GM23338 (cell line): ENCODE results near the gene RGS7. TPM values are rescaled to one million over a fixed set of nuclear protein-coding genes. Genes with fewer than 3 reads are reported as not detected.

Experiments used
- ATAC-seq: fragments of 200-7000 bp; cut with Tn5 transposase; 3 replicates; pipeline ENCODE4 v1.9.1; 2020
- DNase-seq: peaks from one replicate; pipeline ENCODE4 v3.0.0-alpha.2; 2015; ENCODE audit warnings: low spot score
- H2AFZ ChIP-seq: fragments of 200-600 bp; sonication (generic); 2 replicates; pipeline ENCODE4 v1.8.0; 2016; ENCODE audit warnings: antibody characterized with exemption, mild to moderate bottlenecking, moderate library complexity
- H3F3A ChIP-seq: fragments of 200-600 bp; sonication (generic); replicated peaks from 2 replicates; pipeline ENCODE4 v1.8.0; 2017; ENCODE audit warnings: antibody characterized with exemption, mixed run types, low read depth
- H3K27ac ChIP-seq: fragments of 200-600 bp; sonication (generic); 2 replicates; pipeline ENCODE4 v1.6.1; 2016; ENCODE audit warnings: low read depth
- H3K27me3 ChIP-seq: fragments of 200-600 bp; sonication (generic); 2 replicates; pipeline ENCODE4 v1.8.0; 2016; ENCODE audit warnings: mild to moderate bottlenecking, mixed run types, moderate library complexity; ENCODE audit not compliant: insufficient read depth
- H3K36me3 ChIP-seq: fragments of 200-600 bp; sonication (generic); 2 replicates; pipeline ENCODE4 v1.8.0; 2016; ENCODE audit warnings: mild to moderate bottlenecking; ENCODE audit not compliant: insufficient read depth
- H3K4me1 ChIP-seq: fragments of 200-600 bp; sonication (generic); 2 replicates; pipeline ENCODE4 v1.8.0; 2016; ENCODE audit warnings: mild to moderate bottlenecking, moderate library complexity; ENCODE audit not compliant: insufficient read depth
- H3K4me2 ChIP-seq: fragments of 200-600 bp; sonication (generic); 2 replicates; pipeline ENCODE4 v1.7.1; 2017; ENCODE audit warnings: mixed run types
- H3K4me3 ChIP-seq: fragments of 200-600 bp; sonication (generic); 2 replicates; pipeline ENCODE4 v1.6.1; 2016; ENCODE audit warnings: mixed run types
- H3K79me2 ChIP-seq: fragments of 200-600 bp; sonication (generic); replicated peaks from 2 replicates; pipeline ENCODE4 v1.8.0; 2017; ENCODE audit warnings: mild to moderate bottlenecking; ENCODE audit not compliant: insufficient read depth
- H3K9me2 ChIP-seq: fragments of 200-600 bp; sonication (generic); 2 replicates; pipeline ENCODE4 v1.8.0; 2017; ENCODE audit not compliant: insufficient read depth
- H4K20me1 ChIP-seq: fragments of 200-600 bp; sonication (generic); replicated peaks from 2 replicates; pipeline ENCODE4 v1.8.0; 2017; ENCODE audit warnings: mild to moderate bottlenecking; ENCODE audit not compliant: insufficient read depth
- H3K27ac Mint-ChIP-seq: 2 replicates; pipeline ENCODE4 v1.8.0; 2020; ENCODE audit warnings: inconsistent platforms, mild to moderate bottlenecking, moderate library complexity, mixed read lengths
- H3K27me3 Mint-ChIP-seq: 3 replicates; pipeline ENCODE4 v1.8.0; 2022; ENCODE audit warnings: low read depth, mild to moderate bottlenecking, moderate library complexity, mixed read lengths, inconsistent platforms; ENCODE audit not compliant: insufficient read depth, poor library complexity
- H3K36me3 Mint-ChIP-seq: 3 replicates; pipeline ENCODE4 v1.8.0; 2021; ENCODE audit warnings: low read depth, mild to moderate bottlenecking, inconsistent platforms, moderate library complexity, mixed read lengths
- H3K4me1 Mint-ChIP-seq: 3 replicates; pipeline ENCODE4 v1.8.0; 2020; ENCODE audit warnings: mild to moderate bottlenecking, inconsistent platforms, mixed read lengths
- H3K4me3 Mint-ChIP-seq: 3 replicates; pipeline ENCODE4 v1.8.0; 2021; ENCODE audit warnings: moderate library complexity, mild to moderate bottlenecking, inconsistent platforms, mixed read lengths
- H3K9me3 Mint-ChIP-seq: 3 replicates; pipeline ENCODE4 v1.8.0; 2020; ENCODE audit warnings: moderate library complexity, mild to moderate bottlenecking, inconsistent platforms, mixed read lengths
- CTCF ChIP-seq, 2 experiments: fragments of 200-600 bp in 1 of 2; sonication (generic) in 1 of 2; conservative IDR thresholded peaks; 2 replicates each; pipeline versions ENCODE4 v1.5.1 to v1.6.1; 2016 to 2017; ENCODE audit warnings: antibody characterized with exemption in 2 of 2, low read depth in 2 of 2, mild to moderate bottlenecking in 2 of 2, moderate library complexity in 1 of 2
- EZH2phosphoT487 ChIP-seq: fragments of 200-600 bp; sonication (generic); IDR thresholded peaks from one replicate; pipeline ENCODE4 v1.8.1; 2018; ENCODE audit warnings: antibody characterized with exemption; ENCODE audit not compliant: unreplicated experiment
- ZNF462 ChIP-seq: fragments of 250-450 bp; sonication (Bioruptor Pico); IDR thresholded peaks from 2 replicates; pipeline ENCODE4 v1.5.0; 2020; ENCODE audit warnings: mild to moderate bottlenecking, moderate library complexity
- polyA plus RNA-seq: library from polyadenylated mRNA; unstranded; fragments of >200 nt; fragmentation: Nextera tagmentation; extraction: Ambion mirVana; gene quantifications from 2 replicates; pipeline ENCODE4 v1.2.1, GENCODE V29; 2016
- total RNA-seq: library from RNA; depleted of rRNA; stranded (reverse); fragments of >200 nt; shearing (Covaris generic); gene quantifications from 2 replicates; pipeline ENCODE4 v1.2.3, GENCODE V29; 2014

Gene RGS7
- total and polyA plus RNA-seq, 2 experiments from 2014 or later, result 2.0 to 2.2 TPM

- H3F3A ChIP-seq, result no peaks in the 10 kb centered on the region
- H3K4me3 Mint-ChIP-seq, result no peak overlapping the region
- no peak for DNase-seq
- H3K27ac ChIP-seq, result no peak overlapping the region
- no peak overlapping the region for H3K27ac Mint-ChIP-seq
- no peaks in the 10 kb centered on the region for H4K20me1 ChIP-seq
- ATAC-seq, result no peak
- no peaks in the 10 kb centered on the region for H3K36me3 Mint-ChIP-seq
- peaks cover 5% of the 10 kb centered on the region for H3K27me3 Mint-ChIP-seq
- H3K4me3 ChIP-seq, result no peak overlapping the region
- H3K36me3 ChIP-seq, result no peaks in the 10 kb centered on the region
- H3K4me1 Mint-ChIP-seq, result peaks cover 24% of the 10 kb centered on the region
- no peak overlapping the region for H2AFZ ChIP-seq
- TF ChIP-seq ZNF462 (CRISPR knock-in tag), result no peak
- no peaks in the 10 kb centered on the region for H3K27me3 ChIP-seq
- no peaks in the 10 kb centered on the region for H3K9me2 ChIP-seq
- no peaks in the 10 kb centered on the region for H3K79me2 ChIP-seq
- H3K4me2 ChIP-seq, result no peak overlapping the region
- H3K4me1 ChIP-seq, result peaks cover 19% of the 10 kb centered on the region; the same call in 1 of the 2 replicates
- H3K9me3 Mint-ChIP-seq, result no peaks in the 10 kb centered on the region
These were observed 255.4 kb downstream of the RGS7 start for GRCh38 chr1:241101622-241102021.

DNA sequence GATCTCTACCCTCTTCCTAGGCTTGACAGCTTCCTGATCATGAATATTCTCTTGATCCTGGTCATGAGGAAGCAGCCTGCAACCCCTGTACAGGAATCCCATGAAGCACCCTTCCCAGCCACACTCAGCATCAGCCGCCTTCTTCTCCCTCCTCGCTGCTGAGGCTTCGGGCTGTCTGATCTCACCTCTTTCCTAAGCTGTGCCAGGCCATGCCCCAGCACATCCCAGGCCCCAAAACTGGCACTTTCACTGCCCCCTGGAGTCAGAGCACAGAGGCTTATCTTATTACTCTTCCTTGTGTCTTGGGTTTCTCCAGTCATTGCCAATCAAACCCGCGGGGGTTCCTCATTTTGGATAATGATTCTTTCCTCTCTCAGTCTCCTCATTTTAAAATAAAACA is 259.5 kb downstream of the RGS7 start:
- H3K4me1 Mint-ChIP-seq, result peaks cover 20% of the 10 kb centered on the region
- H3K9me2 ChIP-seq, result no peaks in the 10 kb centered on the region
- H3K36me3 ChIP-seq, result no peaks in the 10 kb centered on the region
- H3K4me2 ChIP-seq, result no peak overlapping the region
- no peaks in the 10 kb centered on the region for H4K20me1 ChIP-seq
- ATAC-seq, result peak; percentile 59
- DNase-seq, result no peak
- H3K4me3 Mint-ChIP-seq, result no peak overlapping the region
- no peaks in the 10 kb centered on the region for H3F3A ChIP-seq
- no peak overlapping the region for H3K4me3 ChIP-seq
- no peaks in the 10 kb centered on the region for H3K36me3 Mint-ChIP-seq
- no peak overlapping the region for H3K27ac ChIP-seq
- H3K27ac Mint-ChIP-seq, result no peak overlapping the region
- no peak overlapping the region for H2AFZ ChIP-seq
- no peaks in the 10 kb centered on the region for H3K4me1 ChIP-seq
- H3K27me3 ChIP-seq, result no peaks in the 10 kb centered on the region
- no peaks in the 10 kb centered on the region for H3K79me2 ChIP-seq
- H3K27me3 Mint-ChIP-seq, result peaks cover 5% of the 10 kb centered on the region
- no peaks in the 10 kb centered on the region for H3K9me3 Mint-ChIP-seq
- peak in 1 of 2 experiments; percentile 40; a peak in 2 of 4 replicates for TF ChIP-seq CTCF (conservative IDR thresholded peaks at IDR 0.05; ENCODE audit: low read depth in 2 of 2)
- TF ChIP-seq EZH2phosphoT487, result no peak
